ENCODE data around the gene MANEAL. TPM values are rescaled to one million over a fixed set of nuclear protein-coding genes. Genes with fewer than 3 reads are reported as not detected.

The MANEAL gene, protein sequence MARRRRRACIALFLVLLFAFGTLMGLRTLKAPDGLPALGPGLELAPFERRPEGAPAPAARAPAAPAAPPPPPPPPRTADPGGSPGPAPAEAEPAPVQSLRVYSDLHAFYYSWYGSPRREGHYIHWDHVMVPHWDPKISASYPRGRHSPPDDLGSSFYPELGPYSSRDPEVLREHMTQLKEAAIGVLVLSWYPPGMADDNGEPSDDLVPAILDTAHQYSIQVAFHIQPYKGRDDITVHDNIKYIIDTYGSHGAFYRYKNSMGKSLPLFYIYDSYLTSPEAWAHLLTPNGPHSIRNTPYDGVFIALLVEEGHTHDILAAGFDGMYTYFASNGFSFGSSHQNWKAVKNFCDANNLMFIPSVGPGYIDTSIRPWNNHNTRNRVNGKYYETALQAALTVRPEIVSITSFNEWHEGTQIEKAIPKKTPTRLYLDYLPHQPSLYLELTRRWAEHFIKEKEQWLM
- polyA plus RNA-seq (2012; ENCODE audit: insufficient read depth, insufficient read length, low read depth), result 56.3 TPM

DNA sequence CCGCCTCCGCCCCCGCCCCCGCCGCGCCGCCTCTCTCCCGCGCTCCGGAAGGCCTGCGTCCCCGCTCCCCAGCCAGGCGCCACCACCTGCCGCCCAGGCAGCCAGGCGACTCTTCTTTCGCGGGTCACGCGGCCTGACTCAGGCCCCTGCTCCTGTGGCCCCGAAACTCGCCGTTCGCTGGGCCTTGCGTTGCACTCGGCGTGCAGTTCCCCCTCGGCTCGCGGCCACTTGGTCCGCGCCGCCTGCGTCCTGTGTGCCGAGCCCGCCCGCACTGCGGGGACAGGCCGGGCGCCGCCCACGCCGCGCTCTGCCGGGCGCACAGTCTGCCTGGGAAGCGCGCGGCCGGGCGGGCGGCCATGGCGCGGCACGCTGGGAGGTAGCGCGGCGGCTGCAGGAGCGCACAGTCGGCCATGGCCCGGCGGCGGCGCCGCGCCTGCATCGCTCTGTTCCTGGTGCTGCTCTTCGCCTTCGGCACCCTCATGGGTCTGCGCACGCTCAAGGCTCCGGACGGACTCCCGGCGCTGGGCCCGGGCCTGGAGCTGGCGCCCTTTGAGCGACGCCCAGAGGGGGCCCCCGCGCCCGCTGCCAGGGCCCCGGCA, at the start of gene MANEAL:
MANEAL (plus strand) TSS at position 75 of the 599 bp plus-strand sequence; CDS start at position 411, 336 bp downstream.
- TF ChIP-seq, protein P1, sequence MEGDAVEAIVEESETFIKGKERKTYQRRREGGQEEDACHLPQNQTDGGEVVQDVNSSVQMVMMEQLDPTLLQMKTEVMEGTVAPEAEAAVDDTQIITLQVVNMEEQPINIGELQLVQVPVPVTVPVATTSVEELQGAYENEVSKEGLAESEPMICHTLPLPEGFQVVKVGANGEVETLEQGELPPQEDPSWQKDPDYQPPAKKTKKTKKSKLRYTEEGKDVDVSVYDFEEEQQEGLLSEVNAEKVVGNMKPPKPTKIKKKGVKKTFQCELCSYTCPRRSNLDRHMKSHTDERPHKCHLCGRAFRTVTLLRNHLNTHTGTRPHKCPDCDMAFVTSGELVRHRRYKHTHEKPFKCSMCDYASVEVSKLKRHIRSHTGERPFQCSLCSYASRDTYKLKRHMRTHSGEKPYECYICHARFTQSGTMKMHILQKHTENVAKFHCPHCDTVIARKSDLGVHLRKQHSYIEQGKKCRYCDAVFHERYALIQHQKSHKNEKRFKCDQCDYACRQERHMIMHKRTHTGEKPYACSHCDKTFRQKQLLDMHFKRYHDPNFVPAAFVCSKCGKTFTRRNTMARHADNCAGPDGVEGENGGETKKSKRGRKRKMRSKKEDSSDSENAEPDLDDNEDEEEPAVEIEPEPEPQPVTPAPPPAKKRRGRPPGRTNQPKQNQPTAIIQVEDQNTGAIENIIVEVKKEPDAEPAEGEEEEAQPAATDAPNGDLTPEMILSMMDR (IDR thresholded peaks at IDR 0.05; ENCODE audit: low read depth, low read length), result no peak
- no peaks in the 10 kb centered on the region for H3K9me3 ChIP-seq
- H3K4me1 ChIP-seq, result no peaks in the 10 kb centered on the region
- peak; percentile 67 for DNase-seq
- H3K27me3 ChIP-seq, result no peaks in the 10 kb centered on the region
- peaks cover 8% of the 10 kb centered on the region for H3K36me3 ChIP-seq
- H3K4me3 ChIP-seq (ENCODE audit: low read depth, low read length), result peak within 1 kb of the TSS; percentile 72

DNA sequence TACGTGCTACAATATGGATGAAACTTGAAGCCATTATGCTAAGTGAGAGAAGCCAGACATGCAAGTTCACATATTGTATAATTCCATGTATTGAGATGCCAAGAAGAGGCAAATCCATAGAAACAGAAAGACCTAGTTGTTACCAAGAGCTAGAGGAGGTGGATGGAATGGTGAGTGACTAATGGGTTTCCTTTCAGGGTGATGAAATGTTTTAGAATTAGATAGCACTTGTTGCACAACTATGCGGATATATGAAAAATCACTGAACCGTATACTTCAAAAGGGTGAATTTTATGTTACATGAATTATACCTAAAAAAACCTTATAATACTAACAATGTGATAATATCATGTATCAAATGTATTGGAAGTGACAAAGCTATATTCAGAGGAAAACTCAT, 46.8 kb upstream of the MANEAL start:
- Histone ChIP-seq H3K9me3 (no peaks in the 10 kb centered on the region), H3K4me3 (ENCODE audit: low read depth, low read length) (no peak overlapping the region), H3K4me1 (no peaks in the 10 kb centered on the region), H3K27me3 (peaks cover under 1% of the 10 kb centered on the region), H3K36me3 (no peaks in the 10 kb centered on the region)
- TF ChIP-seq, protein P1 (IDR thresholded peaks at IDR 0.05; ENCODE audit: low read depth, low read length), result no peak
- DNase-seq, result no peak

DNA sequence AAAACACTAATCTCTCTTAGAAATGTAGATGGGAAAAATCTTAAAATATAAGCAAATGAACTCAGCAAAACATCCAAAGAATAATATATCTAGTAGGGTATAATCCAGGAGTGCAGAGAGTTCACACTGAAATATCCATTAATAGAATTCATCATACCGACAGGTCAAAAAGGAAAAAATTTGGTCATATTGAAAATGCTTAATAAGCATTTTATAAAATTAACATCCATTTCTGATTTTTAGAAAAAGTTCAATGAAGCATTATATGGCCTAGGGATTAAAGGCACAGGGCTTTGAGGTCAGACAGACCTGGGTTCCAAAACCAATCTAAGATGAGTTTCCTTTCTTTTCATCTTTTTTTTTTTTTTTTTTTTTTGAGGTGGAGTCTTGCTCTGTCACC, 45.1 kb upstream of the MANEAL start:
- Histone ChIP-seq H3K9me3 (no peaks in the 10 kb centered on the region), H3K36me3 (no peaks in the 10 kb centered on the region), H3K4me3 (ENCODE audit: low read depth, low read length) (no peak overlapping the region), H3K27me3 (peaks cover 10% of the 10 kb centered on the region), H3K4me1 (no peaks in the 10 kb centered on the region)
- no peak for DNase-seq
- TF ChIP-seq, protein P1 (IDR thresholded peaks at IDR 0.05; ENCODE audit: low read depth, low read length), result no peak

DNA sequence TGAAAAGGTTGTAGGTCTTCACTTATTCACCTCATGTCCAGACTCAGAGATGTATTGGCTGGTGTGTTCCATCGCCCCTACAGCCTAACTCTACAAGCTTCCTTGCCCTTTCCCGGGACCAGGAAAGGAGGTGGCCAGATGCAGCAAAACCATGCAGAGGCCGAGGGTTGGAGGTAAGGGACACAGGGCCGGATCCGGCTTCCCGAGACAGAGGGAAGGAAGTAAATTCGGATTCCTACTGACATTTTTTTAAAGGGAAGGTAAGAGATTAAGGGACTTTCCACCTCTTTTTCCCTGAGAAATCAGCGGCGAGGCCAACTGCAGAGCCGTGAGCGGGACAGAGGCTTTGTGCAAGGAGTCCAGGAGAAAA, 41.4 kb upstream of the MANEAL start:
- no peak overlapping the region for H3K4me3 ChIP-seq (ENCODE audit: low read depth, low read length)

DNA sequence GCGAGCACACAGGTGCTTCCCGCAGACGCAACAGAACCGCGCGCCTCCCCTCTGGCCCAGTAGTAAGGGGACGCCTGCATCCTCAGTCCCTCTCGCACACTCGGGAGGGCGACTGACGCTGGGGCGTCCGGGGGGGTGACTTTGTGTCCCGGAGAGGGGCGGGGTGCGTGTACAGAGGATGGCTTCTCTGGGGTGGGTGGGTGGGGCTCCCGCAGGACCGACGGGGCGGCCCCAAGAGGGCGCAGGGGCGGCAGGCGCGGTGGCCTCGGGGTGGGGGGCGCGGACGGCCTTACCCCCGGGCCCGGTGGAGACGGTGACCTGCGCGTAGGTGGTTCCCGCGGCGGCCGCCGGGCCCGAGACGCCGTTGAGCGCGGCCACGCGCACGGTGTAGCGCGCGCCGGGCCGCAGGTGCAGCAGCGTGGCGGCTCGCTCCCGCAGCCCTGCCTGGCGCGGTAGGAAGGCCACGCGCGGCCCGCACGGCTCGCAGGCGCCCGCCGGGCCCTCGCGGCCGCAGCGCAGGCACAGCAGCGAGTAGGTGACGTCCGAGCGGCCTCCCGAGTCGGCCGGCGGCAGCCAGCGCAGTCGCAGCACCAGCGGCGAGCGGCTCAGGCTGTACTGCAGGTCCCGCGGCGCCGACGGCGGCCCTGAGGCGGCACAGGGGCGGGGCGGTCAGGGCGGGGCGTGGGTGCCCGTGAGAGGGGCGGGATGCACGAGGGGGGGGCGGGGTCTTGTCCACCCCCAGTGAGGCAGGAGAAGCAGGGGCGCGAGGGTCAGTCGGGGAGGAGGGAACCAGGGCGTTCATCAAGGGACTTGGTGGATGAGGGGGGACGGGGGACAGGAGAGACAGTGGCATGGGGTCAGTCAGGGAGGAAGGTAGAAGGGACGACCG, 40.8 kb upstream of the MANEAL start:
- Histone ChIP-seq H3K36me3 (no peaks in the 10 kb centered on the region), H3K4me1 (no peaks in the 10 kb centered on the region), H3K9me3 (no peaks in the 10 kb centered on the region), H3K4me3 (ENCODE audit: low read depth, low read length) (no peak overlapping the region), H3K27me3 (peaks cover 14% of the 10 kb centered on the region)
- TF ChIP-seq, protein P1 (IDR thresholded peaks at IDR 0.05; ENCODE audit: low read depth, low read length), result no peak
- DNase-seq, result peak; percentile 43

More for the DNA sequence above, 41.4 kb upstream of the MANEAL start:
- no peak for DNase-seq
- Histone ChIP-seq H3K9me3 (no peaks in the 10 kb centered on the region), H3K36me3 (no peaks in the 10 kb centered on the region), H3K4me1 (no peaks in the 10 kb centered on the region), H3K27me3 (peaks cover 14% of the 10 kb centered on the region)
- TF ChIP-seq, protein P1 (IDR thresholded peaks at IDR 0.05; ENCODE audit: low read depth, low read length), result no peak
